Hepatocyte (in vitro differentiated cells): ENCODE results near the gene ALX4. TPM values are rescaled to one million over a fixed set of nuclear protein-coding genes. Genes with fewer than 3 reads are reported as not detected.

Experiments used
- DNase-seq: peaks from one replicate; pipeline ENCODE4 v3.0.0-alpha.2; 2016; ENCODE audit warnings: low spot score
- H2AFZ ChIP-seq: fragments of 200-600 bp; sonication (generic); 2 replicates; pipeline ENCODE4 v1.6.0; 2016; ENCODE audit warnings: antibody characterized with exemption, mild to moderate bottlenecking
- H3K27ac ChIP-seq: fragments of 200-600 bp; sonication (generic); 2 replicates; pipeline ENCODE4 v1.5.1; 2016; ENCODE audit warnings: mild to moderate bottlenecking
- H3K27me3 ChIP-seq: fragments of 200-600 bp; sonication (generic); 2 replicates; pipeline ENCODE4 v1.6.1; 2016
- H3K36me3 ChIP-seq: fragments of 200-600 bp; sonication (generic); replicated peaks from 2 replicates; pipeline ENCODE4 v1.5.1; 2016; ENCODE audit warnings: low read depth; ENCODE audit not compliant: insufficient read depth
- H3K4me1 ChIP-seq: fragments of 200-600 bp; sonication (generic); 2 replicates; pipeline ENCODE4 v1.5.1; 2016; ENCODE audit warnings: mild to moderate bottlenecking, moderate library complexity; ENCODE audit not compliant: insufficient read depth
- H3K4me2 ChIP-seq: fragments of 200-600 bp; sonication (generic); 2 replicates; pipeline ENCODE4 v1.6.0; 2016
- H3K4me3 ChIP-seq: fragments of 200-600 bp; sonication (generic); 2 replicates; pipeline ENCODE4 v1.5.1; 2016; ENCODE audit warnings: mild to moderate bottlenecking
- H3K79me2 ChIP-seq: fragments of 200-600 bp; sonication (generic); 2 replicates; pipeline ENCODE4 v1.6.0; 2017; ENCODE audit warnings: mild to moderate bottlenecking
- H3K9me2 ChIP-seq: fragments of 200-600 bp; sonication (generic); replicated peaks from 2 replicates; pipeline ENCODE4 v1.6.0; 2017; ENCODE audit warnings: mild to moderate bottlenecking; ENCODE audit not compliant: insufficient read depth
- H3K9me3 ChIP-seq: fragments of 200-600 bp; sonication (generic); 2 replicates; pipeline ENCODE4 v1.5.1; 2016; ENCODE audit warnings: low read depth, mild to moderate bottlenecking
- H4K20me1 ChIP-seq: fragments of 200-600 bp; sonication (generic); 2 replicates; pipeline ENCODE4 v1.6.0; 2016; ENCODE audit warnings: mild to moderate bottlenecking; ENCODE audit not compliant: insufficient read depth, poor library complexity, severe bottlenecking
- CTCF ChIP-seq: fragments of 200-600 bp; sonication (generic); IDR thresholded peaks from 2 replicates; pipeline ENCODE4 v1.5.1; 2016; ENCODE audit warnings: antibody characterized with exemption, mild to moderate bottlenecking; ENCODE audit not compliant: poor library complexity
- EZH2 ChIP-seq: fragments of 200-600 bp; sonication (generic); IDR thresholded peaks from 2 replicates; pipeline ENCODE4 v1.6.1; 2016; ENCODE audit warnings: antibody characterized with exemption, mild to moderate bottlenecking, borderline replicate concordance
- EZH2phosphoT487 ChIP-seq: fragments of 200-600 bp; sonication (generic); IDR thresholded peaks from one replicate; pipeline ENCODE4 v1.6.1; 2018; ENCODE audit warnings: antibody characterized with exemption, mild to moderate bottlenecking, low read depth, moderate library complexity; ENCODE audit not compliant: unreplicated experiment, severe bottlenecking
- WGBS: methylation state at CpG from one replicate; pipeline ENCODE4 v1.1.6; 2016; ENCODE audit warnings: low lambda C conversion rate; ENCODE audit errors: missing lambda C conversion rate; 5-methylcytosine and 5-hydroxymethylcytosine counted together
- polyA plus RNA-seq: library from polyadenylated mRNA; unstranded; fragments of >200 nt; fragmentation: Nextera tagmentation; extraction: Ambion mirVana; gene quantifications from 2 replicates; pipeline ENCODE4 v1.2.1, GENCODE V29; 2016
- total RNA-seq: library from RNA; depleted of rRNA; stranded (reverse); fragments of >200 nt; gene quantifications from 2 replicates; pipeline ENCODE4 v1.2.3, GENCODE V29; 2014

The ALX4 gene
- total and polyA plus RNA-seq, 2 experiments from 2014 or later: 1.3 to 3.8 TPM

GRCh38 chr11:44314733-44315132 is 4.8 kb upstream of the ALX4 start:
- WGBS: 64% methylated on average over 1 of the region's 2 CpGs
- H3K4me2 ChIP-seq: no peak overlapping the region
- H4K20me1 ChIP-seq: no peaks in the 10 kb centered on the region
- H3K27me3 ChIP-seq: peaks cover 98% of the 10 kb centered on the region
- no peaks in the 10 kb centered on the region for H3K9me2 ChIP-seq
- H3K4me1 ChIP-seq: peaks cover 26% of the 10 kb centered on the region
- H3K36me3 ChIP-seq: no peaks in the 10 kb centered on the region
- no peaks in the 10 kb centered on the region for H3K79me2 ChIP-seq
- H3K27ac ChIP-seq: no peak overlapping the region
- H2AFZ ChIP-seq: no peak overlapping the region
- H3K4me3 ChIP-seq: no peak overlapping the region
- DNase-seq: no peak
- no peaks in the 10 kb centered on the region for H3K9me3 ChIP-seq
- TF ChIP-seq CTCF (no peak), EZH2phosphoT487 (no peak), EZH2 (no peak)

GRCh38 chr11:44313761-44314489 is 4.0 kb upstream of the ALX4 start:
- Histone ChIP-seq H4K20me1 (no peaks in the 10 kb centered on the region), H3K9me3 (no peaks in the 10 kb centered on the region), H3K27ac (no peak overlapping the region), H2AFZ (no peak overlapping the region), H3K36me3 (no peaks in the 10 kb centered on the region), H3K4me2 (no peak overlapping the region), H3K27me3 (peaks cover 97% of the 10 kb centered on the region), H3K9me2 (no peaks in the 10 kb centered on the region), H3K4me3 (no peak overlapping the region), H3K79me2 (no peaks in the 10 kb centered on the region), H3K4me1 (peaks cover 33% of the 10 kb centered on the region)
- 24% methylated on average over 9 of the region's 9 CpGs for WGBS
- no peak for DNase-seq
- TF ChIP-seq EZH2 (no peak), CTCF (no peak), EZH2phosphoT487 (no peak)

GRCh38 chr11:44312876-44313275 is 2.9 kb upstream of the ALX4 start:
- Histone ChIP-seq H3K27me3 (peaks cover 97% of the 10 kb centered on the region), H3K9me2 (no peaks in the 10 kb centered on the region), H4K20me1 (no peaks in the 10 kb centered on the region), H2AFZ (no peak overlapping the region), H3K36me3 (no peaks in the 10 kb centered on the region), H3K27ac (no peak overlapping the region), H3K9me3 (no peaks in the 10 kb centered on the region), H3K79me2 (no peaks in the 10 kb centered on the region), H3K4me2 (no peak overlapping the region), H3K4me1 (peaks cover 33% of the 10 kb centered on the region), H3K4me3 (no peak overlapping the region)
- TF ChIP-seq CTCF: no peak
- no peak for TF ChIP-seq EZH2
- no peak for TF ChIP-seq EZH2phosphoT487
- WGBS: 47% methylated on average over 4 of the region's 4 CpGs
- no peak for DNase-seq
